Uterine smooth muscle cell (primary cell): Measurements from ENCODE around the gene GBP3. TPM values are rescaled to one million over a fixed set of nuclear protein-coding genes. Genes with fewer than 3 reads are reported as not detected.

Source experiments
- total RNA-seq: library from RNA; depleted of rRNA; stranded (reverse); fragments of >200 nt; gene quantifications from 2 replicates; pipeline ENCODE4 v1.2.3, GENCODE V29; 2014

GBP3 gene, protein sequence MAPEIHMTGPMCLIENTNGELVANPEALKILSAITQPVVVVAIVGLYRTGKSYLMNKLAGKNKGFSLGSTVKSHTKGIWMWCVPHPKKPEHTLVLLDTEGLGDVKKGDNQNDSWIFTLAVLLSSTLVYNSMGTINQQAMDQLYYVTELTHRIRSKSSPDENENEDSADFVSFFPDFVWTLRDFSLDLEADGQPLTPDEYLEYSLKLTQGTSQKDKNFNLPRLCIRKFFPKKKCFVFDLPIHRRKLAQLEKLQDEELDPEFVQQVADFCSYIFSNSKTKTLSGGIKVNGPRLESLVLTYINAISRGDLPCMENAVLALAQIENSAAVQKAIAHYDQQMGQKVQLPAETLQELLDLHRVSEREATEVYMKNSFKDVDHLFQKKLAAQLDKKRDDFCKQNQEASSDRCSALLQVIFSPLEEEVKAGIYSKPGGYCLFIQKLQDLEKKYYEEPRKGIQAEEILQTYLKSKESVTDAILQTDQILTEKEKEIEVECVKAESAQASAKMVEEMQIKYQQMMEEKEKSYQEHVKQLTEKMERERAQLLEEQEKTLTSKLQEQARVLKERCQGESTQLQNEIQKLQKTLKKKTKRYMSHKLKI
- total RNA-seq = 22.4 and 28.1 TPM in 2 replicates

DNA sequence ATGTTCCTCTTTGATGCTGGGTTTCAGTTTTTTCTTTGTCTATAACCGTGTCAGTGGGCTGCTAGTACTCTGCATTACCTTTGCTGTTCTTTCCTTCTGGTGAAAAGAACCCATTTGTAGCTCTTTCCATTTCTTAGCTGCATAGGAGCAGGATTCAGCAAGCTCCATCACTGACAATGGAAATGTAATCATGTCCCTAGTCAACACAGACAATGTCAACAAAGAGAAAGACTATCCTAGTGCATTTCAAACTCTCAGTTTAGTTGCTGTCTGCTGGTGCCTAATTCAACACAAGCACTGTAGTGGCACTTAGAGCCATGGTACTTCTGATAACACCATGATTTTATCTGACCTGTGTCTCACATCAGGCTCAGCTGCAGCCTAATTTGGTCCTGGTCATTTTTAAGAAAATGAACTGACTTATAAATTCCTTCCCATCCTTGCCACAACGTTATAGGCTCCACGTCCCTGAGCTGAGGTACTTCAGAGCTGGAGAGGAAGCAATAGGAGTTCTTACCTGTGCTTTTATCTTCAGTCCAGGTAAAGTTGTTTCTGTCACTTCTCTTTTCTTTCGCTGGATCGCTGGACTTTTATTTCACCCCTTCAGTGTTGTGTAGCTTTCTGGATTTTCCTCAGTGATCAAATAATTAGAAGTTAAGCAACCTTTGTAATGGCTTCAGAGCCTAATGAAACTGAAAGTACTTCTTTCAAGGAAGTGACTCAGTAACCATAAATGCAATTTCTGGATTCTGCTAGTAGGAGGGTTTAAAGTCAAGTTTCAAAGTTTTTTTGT, at the start of gene GBP3:
GBP3 (minus strand) TSS at position 700 of the 793 bp plus-strand sequence. CDS start 2,145 bp downstream, outside the sequence.

DNA sequence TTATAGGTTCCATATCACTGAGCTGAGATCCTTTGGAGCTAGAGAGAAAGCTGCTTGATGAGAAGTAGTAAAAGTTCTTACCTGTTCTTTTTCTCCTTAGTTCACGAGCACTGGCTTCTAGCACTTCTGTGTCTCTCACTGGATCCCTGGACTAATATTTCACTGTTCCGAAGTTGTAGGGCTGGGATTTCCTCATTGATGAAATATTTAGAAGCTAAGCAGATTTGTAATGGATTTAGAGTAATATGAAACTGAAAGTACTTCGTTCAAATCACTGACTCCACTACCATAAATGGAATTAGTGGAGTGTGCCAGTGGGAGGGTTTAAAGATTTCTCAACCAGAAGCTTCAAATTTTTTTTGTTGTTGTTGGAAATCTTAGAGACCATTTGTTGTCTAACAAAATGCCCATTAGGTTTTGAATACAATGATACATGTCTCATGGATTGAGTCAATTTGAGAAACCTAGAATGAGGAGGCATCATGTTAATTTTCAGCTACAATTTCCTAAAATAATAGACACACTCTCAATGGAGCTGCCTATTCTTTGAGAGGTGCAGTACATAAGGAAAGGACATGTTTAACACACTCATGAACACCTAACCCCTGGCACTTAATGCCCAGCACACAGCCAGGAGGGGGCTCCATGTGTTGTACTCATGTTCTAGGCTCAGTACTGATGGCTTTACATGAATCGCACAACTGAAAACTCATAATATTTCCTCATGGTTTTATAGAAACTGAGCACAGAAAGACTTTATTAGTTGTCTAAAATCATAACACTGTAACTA, 42.6 kb upstream of the GBP3 start, which contains the start of gene GBP1:
GBP1 (minus strand) TSS at position 130 of the 790 bp plus-strand sequence. CDS start 1,974 bp downstream, outside the sequence.

Other genes starting within 250 kb of the GBP3 start
- 44.1 and 45.4 TPM in 2 replicates for gene GTF2B, start 131.3 kb downstream of the GBP3 start, total RNA-seq
- 39.2 and 46.1 TPM in 2 replicates for gene KYAT3, start 30.2 kb downstream of the GBP3 start, total RNA-seq
- gene RBMXL1, start 30.2 kb downstream of the GBP3 start, total RNA-seq = 13.6 and 15.7 TPM in 2 replicates
- gene GBP1, start 42.3 kb upstream of the GBP3 start, total RNA-seq = 19.8 and 27.7 TPM in 2 replicates
- gene GBP2, start 103.2 kb upstream of the GBP3 start, total RNA-seq = 25.2 and 31.6 TPM in 2 replicates
- gene GBP7, start 153.1 kb upstream of the GBP3 start, total RNA-seq = 0.12 TPM in 1 of 2 replicates, not detected in the other
- 0.25 and 0.77 TPM in 2 replicates for gene GBP4, start 176.1 kb upstream of the GBP3 start, total RNA-seq
- gene GBP5, start 250.0 kb upstream of the GBP3 start, total RNA-seq = not detected in 2 replicates